Neural cell (in vitro differentiated cells): ENCODE measurements around the gene EPS8L2. TPM values are rescaled to one million over a fixed set of nuclear protein-coding genes. Genes with fewer than 3 reads are reported as not detected.

Source experiments
- H2AFZ ChIP-seq: fragments of 200-600, 300-800 bp; sonication (generic), shearing (Covaris generic); 2 replicates; pipeline ENCODE4 v1.6.0; 2014; ENCODE audit warnings: low read depth, mild to moderate bottlenecking, antibody characterized with exemption, low read length, moderate library complexity
- H3F3A ChIP-seq: fragments of 200-600 bp; shearing (Covaris generic); 2 replicates; pipeline ENCODE4 v1.6.1; 2016; ENCODE audit warnings: mild to moderate bottlenecking, moderate library complexity, mixed read lengths, antibody characterized with exemption, low read length; ENCODE audit not compliant: insufficient read depth, poor library complexity, severe bottlenecking
- H3K27ac ChIP-seq: fragments of 200-600, 300-800 bp; sonication (generic), shearing (Covaris generic); 2 replicates; pipeline ENCODE4 v1.5.1; 2014; ENCODE audit warnings: mild to moderate bottlenecking, low read length, moderate library complexity
- H3K27me3 ChIP-seq: fragments of 300-800, 200-600 bp; sonication (generic), shearing (Covaris generic); 2 replicates; pipeline ENCODE4 v1.6.0; 2014; ENCODE audit warnings: mild to moderate bottlenecking, low read depth, low read length, moderate library complexity; ENCODE audit not compliant: insufficient read depth
- H3K36me3 ChIP-seq: fragments of 300-800, 200-600 bp; sonication (generic), shearing (Covaris generic); 2 replicates; pipeline ENCODE4 v1.5.1; 2014; ENCODE audit warnings: mild to moderate bottlenecking, antibody characterized with exemption, low read length, moderate library complexity; ENCODE audit not compliant: insufficient read depth
- H3K4me2 ChIP-seq: fragments of 300-800, 200-600 bp; sonication (generic), shearing (Covaris generic); 2 replicates; pipeline ENCODE4 v1.6.0; 2014; ENCODE audit warnings: mild to moderate bottlenecking, low read length
- H3K4me3 ChIP-seq: fragments of 300-800, 200-600 bp; sonication (generic), shearing (Covaris generic); 2 replicates; pipeline ENCODE4 v1.5.1; 2014; ENCODE audit warnings: mild to moderate bottlenecking, low read length, moderate library complexity
- H3K79me2 ChIP-seq: fragments of 200-600 bp; shearing (Covaris generic); replicated peaks from 2 replicates; pipeline ENCODE4 v1.6.0; 2014; ENCODE audit warnings: mild to moderate bottlenecking, low read length, moderate library complexity; ENCODE audit not compliant: insufficient read depth
- H3K9ac ChIP-seq: fragments of 300-800, 200-600 bp; sonication (generic), shearing (Covaris generic); 2 replicates; pipeline ENCODE4 v1.6.1; 2016; ENCODE audit warnings: mild to moderate bottlenecking, low read length, mixed read lengths
- H3K9me2 ChIP-seq: fragments of 200-600 bp; shearing (Covaris generic); 2 replicates; pipeline ENCODE4 v1.6.1; 2016; ENCODE audit warnings: mild to moderate bottlenecking, low read length, mixed read lengths; ENCODE audit not compliant: insufficient read depth
- H3K9me3 ChIP-seq: fragments of 200-600, 300-800 bp; sonication (generic), shearing (Covaris generic); 2 replicates; pipeline ENCODE4 v1.6.1; 2016; ENCODE audit warnings: mild to moderate bottlenecking, mixed run types, low read length, moderate library complexity, mixed read lengths
- H4K20me1 ChIP-seq: fragments of 200-600 bp; shearing (Covaris generic); 2 replicates; pipeline ENCODE4 v1.6.1; 2016; ENCODE audit warnings: mild to moderate bottlenecking, mixed run types; ENCODE audit not compliant: insufficient read depth
- CTCF ChIP-seq: fragments of 450-650 bp; IDR thresholded peaks from 2 replicates; pipeline ENCODE4 v1.5.1; 2014; ENCODE audit warnings: antibody characterized with exemption, mild to moderate bottlenecking, moderate library complexity; ENCODE audit not compliant: poor library complexity, severe bottlenecking
- EP300 ChIP-seq: fragments of 450-650 bp; conservative IDR thresholded peaks from 2 replicates; pipeline ENCODE4 v1.6.1; 2014; ENCODE audit warnings: antibody characterized with exemption, mild to moderate bottlenecking, moderate library complexity; ENCODE audit not compliant: poor library complexity, severe bottlenecking
- EZH2 ChIP-seq: fragments of 200-600, 300-800 bp; shearing (Covaris generic), sonication (generic); IDR thresholded peaks from 2 replicates; pipeline ENCODE4 v1.6.1; 2014; ENCODE audit warnings: antibody characterized with exemption, low read length, borderline replicate concordance, mild to moderate bottlenecking; ENCODE audit not compliant: insufficient read depth, poor library complexity, severe bottlenecking
- MXI1 ChIP-seq: fragments of 450-650 bp; conservative IDR thresholded peaks from 2 replicates; pipeline ENCODE4 v1.6.1; 2014; ENCODE audit warnings: antibody characterized with exemption, mild to moderate bottlenecking; ENCODE audit not compliant: poor library complexity, severe bottlenecking
- POLR2AphosphoS5 ChIP-seq: IDR thresholded peaks from 2 replicates; pipeline ENCODE4 v1.6.1; 2012
- RAD21 ChIP-seq: fragments of 450-650 bp; conservative IDR thresholded peaks from 2 replicates; pipeline ENCODE4 v1.6.1; 2014; ENCODE audit warnings: antibody characterized with exemption, mild to moderate bottlenecking, moderate library complexity
- REST ChIP-seq: IDR thresholded peaks from 2 replicates; pipeline ENCODE4 v1.6.1; 2012; ENCODE audit warnings: borderline replicate concordance
- SMC3 ChIP-seq: fragments of 450-650 bp; conservative IDR thresholded peaks from 2 replicates; pipeline ENCODE4 v1.6.1; 2014; ENCODE audit warnings: antibody characterized with exemption, mild to moderate bottlenecking, moderate library complexity; ENCODE audit not compliant: poor library complexity
- TAF1 ChIP-seq: IDR thresholded peaks from 2 replicates; pipeline ENCODE4 v1.6.1; 2012; ENCODE audit warnings: low read depth
- polyA plus RNA-seq: library from polyadenylated mRNA; depleted of rRNA; stranded (reverse); fragments of >200 nt; gene quantifications from 2 replicates; pipeline ENCODE4 v1.2.3, GENCODE V29; 2014

Gene EPS8L2
- polyA plus RNA-seq, 1 donor from 2014 or later: 7.5 TPM

- H4K20me1 ChIP-seq: no peaks in the 10 kb centered on the region
- H3K27me3 ChIP-seq: no peaks in the 10 kb centered on the region
- H3K9me3 ChIP-seq: no peaks in the 10 kb centered on the region
- no peaks in the 10 kb centered on the region for H3F3A ChIP-seq
- no peaks in the 10 kb centered on the region for H3K9me2 ChIP-seq
- no peak overlapping the region for H3K27ac ChIP-seq
- no peak overlapping the region for H3K9ac ChIP-seq
- no peak overlapping the region for H2AFZ ChIP-seq
- no peaks in the 10 kb centered on the region for H3K36me3 ChIP-seq
- no peak overlapping the region for H3K4me2 ChIP-seq
- peak overlapping the region; percentile 85 for H3K4me3 ChIP-seq
- TF ChIP-seq CTCF (no peak), EZH2 (no peak), TAF1 (no peak), SMC3 (no peak), MXI1 (no peak), POLR2AphosphoS5 (no peak), RAD21 (no peak), EP300 (no peak), REST (no peak)
- H3K79me2 ChIP-seq: peaks cover 20% of the 10 kb centered on the region
Observed at GRCh38 chr11:696955-697491, 9.0 kb upstream of the EPS8L2 start.

- H2AFZ ChIP-seq: no peak overlapping the region
- H3K27ac ChIP-seq: no peak overlapping the region
- peaks cover 18% of the 10 kb centered on the region for H3K79me2 ChIP-seq
- H3F3A ChIP-seq: no peaks in the 10 kb centered on the region
- no peaks in the 10 kb centered on the region for H3K9me3 ChIP-seq
- no peak for TF ChIP-seq POLR2AphosphoS5
- TF ChIP-seq EZH2: no peak
- no peak for TF ChIP-seq EP300
- no peak for TF ChIP-seq TAF1
- no peak for TF ChIP-seq CTCF
- no peak for TF ChIP-seq SMC3
- no peak for TF ChIP-seq MXI1
- no peaks in the 10 kb centered on the region for H4K20me1 ChIP-seq
- no peaks in the 10 kb centered on the region for H3K36me3 ChIP-seq
- no peak overlapping the region for H3K4me3 ChIP-seq
- H3K9me2 ChIP-seq: no peaks in the 10 kb centered on the region
- H3K9ac ChIP-seq: no peak overlapping the region
- H3K27me3 ChIP-seq: no peaks in the 10 kb centered on the region
- no peak overlapping the region for H3K4me2 ChIP-seq
Observed at GRCh38 chr11:697811-698311, 8.2 kb upstream of the EPS8L2 start.
